Type B pancreatic cell (in vitro differentiated cells): ENCODE results near the gene MUS81. TPM values are rescaled to one million over a fixed set of nuclear protein-coding genes. Genes with fewer than 3 reads are reported as not detected.

ENCODE experiments used
- DNase-seq: peaks from one replicate; pipeline ENCODE4 v3.0.0; 2021; ENCODE audit warnings: mixed read lengths; ENCODE audit not compliant: unreplicated experiment; ENCODE audit errors: extremely low spot score
- H3K27ac Mint-ChIP-seq: 2 replicates; pipeline ENCODE4 v1.8.0; 2021; ENCODE audit warnings: mild to moderate bottlenecking, mixed read lengths
- H3K27me3 Mint-ChIP-seq: 2 replicates; pipeline ENCODE4 v1.8.0; 2021; ENCODE audit warnings: mixed read lengths
- H3K36me3 Mint-ChIP-seq: 2 replicates; pipeline ENCODE4 v1.8.0; 2021; ENCODE audit warnings: mixed read lengths
- H3K4me1 Mint-ChIP-seq: one replicate; pipeline ENCODE4 v1.8.0; 2021; ENCODE audit warnings: mixed read lengths; ENCODE audit not compliant: unreplicated experiment
- H3K4me3 Mint-ChIP-seq: 2 replicates; pipeline ENCODE4 v1.8.0; 2021; ENCODE audit warnings: mild to moderate bottlenecking, mixed read lengths
- H3K9me3 Mint-ChIP-seq: 2 replicates; pipeline ENCODE4 v1.8.0; 2021; ENCODE audit warnings: mixed read lengths
- total RNA-seq: library from RNA; stranded (reverse); gene quantifications from 2 replicates; pipeline ENCODE4 v1.2.1, GENCODE V29; 2021; ENCODE audit warnings: low replicate concordance
- TF ChIP-seq, protein P1 (sequence below): fragments of 200-600 bp; sonication (generic); conservative IDR thresholded peaks from 2 replicates; pipeline ENCODE4 v1.5.0; 2021; ENCODE audit warnings: antibody characterized with exemption, mild to moderate bottlenecking

Gene MUS81
- total RNA-seq, 1 donor from 2014 or later = 67.9 TPM

DNA sequence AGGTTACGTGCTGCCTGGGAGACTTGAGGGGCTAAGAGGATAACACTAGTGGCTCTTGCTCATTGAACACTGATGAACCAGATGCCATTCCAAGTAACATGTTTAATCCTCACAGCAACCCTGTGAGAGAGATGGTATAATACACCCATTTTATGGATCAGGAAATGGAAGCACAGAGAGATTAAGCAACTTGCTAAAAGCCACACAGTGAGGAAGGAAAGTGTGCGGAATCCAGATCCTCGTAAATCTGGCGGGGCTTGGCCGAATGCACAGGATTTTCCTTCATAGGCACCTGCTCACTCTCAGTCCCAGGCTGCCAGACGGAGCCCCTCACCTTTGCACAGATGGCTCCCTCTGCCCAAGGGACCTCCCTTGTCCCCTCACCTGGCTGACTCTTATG is 47.6 kb downstream of the MUS81 start:
- TF ChIP-seq, protein P1, sequence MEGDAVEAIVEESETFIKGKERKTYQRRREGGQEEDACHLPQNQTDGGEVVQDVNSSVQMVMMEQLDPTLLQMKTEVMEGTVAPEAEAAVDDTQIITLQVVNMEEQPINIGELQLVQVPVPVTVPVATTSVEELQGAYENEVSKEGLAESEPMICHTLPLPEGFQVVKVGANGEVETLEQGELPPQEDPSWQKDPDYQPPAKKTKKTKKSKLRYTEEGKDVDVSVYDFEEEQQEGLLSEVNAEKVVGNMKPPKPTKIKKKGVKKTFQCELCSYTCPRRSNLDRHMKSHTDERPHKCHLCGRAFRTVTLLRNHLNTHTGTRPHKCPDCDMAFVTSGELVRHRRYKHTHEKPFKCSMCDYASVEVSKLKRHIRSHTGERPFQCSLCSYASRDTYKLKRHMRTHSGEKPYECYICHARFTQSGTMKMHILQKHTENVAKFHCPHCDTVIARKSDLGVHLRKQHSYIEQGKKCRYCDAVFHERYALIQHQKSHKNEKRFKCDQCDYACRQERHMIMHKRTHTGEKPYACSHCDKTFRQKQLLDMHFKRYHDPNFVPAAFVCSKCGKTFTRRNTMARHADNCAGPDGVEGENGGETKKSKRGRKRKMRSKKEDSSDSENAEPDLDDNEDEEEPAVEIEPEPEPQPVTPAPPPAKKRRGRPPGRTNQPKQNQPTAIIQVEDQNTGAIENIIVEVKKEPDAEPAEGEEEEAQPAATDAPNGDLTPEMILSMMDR = no peak
- H3K4me1 Mint-ChIP-seq = no peaks in the 10 kb centered on the region
- no peak for DNase-seq
- H3K27ac Mint-ChIP-seq = no peak overlapping the region
- H3K9me3 Mint-ChIP-seq = no peaks in the 10 kb centered on the region
- H3K36me3 Mint-ChIP-seq = no peaks in the 10 kb centered on the region
- H3K4me3 Mint-ChIP-seq = no peak overlapping the region
- peaks cover 48% of the 10 kb centered on the region for H3K27me3 Mint-ChIP-seq

DNA sequence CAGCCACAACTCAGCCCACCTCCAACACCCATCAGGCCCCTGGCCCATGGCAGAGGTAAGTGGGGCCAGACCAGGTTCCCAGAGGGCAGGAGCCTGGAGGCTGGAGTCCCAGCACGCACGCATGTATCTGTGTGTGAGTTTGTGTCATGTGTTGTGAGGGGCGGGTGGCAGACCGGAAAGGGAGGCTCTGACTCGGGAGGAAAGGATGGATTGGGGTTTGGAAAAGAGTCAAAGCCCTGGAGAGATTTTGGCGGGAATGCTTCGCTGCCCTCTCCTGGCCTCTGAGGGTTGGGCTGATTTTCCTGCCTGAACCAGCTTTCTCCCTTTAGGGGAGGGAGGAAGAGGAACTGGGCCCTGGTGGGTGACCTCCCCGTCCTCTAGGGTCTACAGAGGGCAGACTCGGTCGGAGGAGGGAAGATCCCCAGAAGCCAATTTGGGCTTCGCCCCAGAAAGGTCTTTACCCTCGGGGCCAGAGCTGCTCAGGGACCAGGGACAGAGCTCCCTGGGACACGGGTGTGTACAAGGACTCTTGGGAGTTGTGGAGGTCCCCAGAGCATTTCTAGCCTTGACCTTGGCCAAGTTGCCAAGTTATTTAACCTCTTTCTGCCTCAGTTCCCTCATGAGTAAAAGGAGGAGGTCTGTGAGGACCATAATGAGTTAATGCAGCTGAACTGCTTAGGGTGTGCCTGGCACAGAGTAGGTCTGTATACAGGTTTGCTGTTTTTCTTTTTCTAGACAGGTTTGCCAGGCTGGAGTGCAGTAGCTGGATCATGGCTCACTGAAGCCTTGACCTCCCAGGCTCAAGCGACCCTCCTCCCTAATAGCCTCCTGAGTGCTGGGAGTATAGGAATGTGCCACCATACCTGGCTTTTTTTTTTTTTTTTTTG is 51.7 kb downstream of the MUS81 start:
- no peak for DNase-seq

DNA sequence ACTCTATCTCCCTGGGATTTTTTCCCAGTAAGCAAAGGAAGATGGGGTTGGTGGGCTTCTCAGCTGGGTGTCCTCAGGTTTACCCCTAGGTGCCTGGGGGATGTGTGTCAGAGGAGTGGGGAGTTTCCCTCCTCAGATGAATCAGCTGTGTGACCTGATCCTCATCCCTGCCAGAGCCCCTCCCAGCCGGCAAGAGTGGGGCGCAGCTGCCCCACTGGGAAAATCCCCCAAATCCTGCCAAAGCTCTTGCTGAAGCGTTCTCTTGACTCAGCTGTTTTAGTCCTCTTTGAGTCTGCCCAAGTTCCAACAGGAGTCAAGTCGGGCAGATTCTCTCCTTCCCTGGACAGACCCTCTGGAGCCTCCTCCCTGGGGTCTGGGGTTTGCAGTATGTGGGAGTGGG is 52.6 kb downstream of the MUS81 start:
- TF ChIP-seq, protein P1 = no peak
- peaks cover 16% of the 10 kb centered on the region for H3K27me3 Mint-ChIP-seq
- H3K36me3 Mint-ChIP-seq = no peaks in the 10 kb centered on the region
- no peaks in the 10 kb centered on the region for H3K9me3 Mint-ChIP-seq
- H3K4me3 Mint-ChIP-seq = no peak overlapping the region
- no peak for DNase-seq
- H3K4me1 Mint-ChIP-seq = peaks cover 16% of the 10 kb centered on the region
- no peak overlapping the region for H3K27ac Mint-ChIP-seq

More for the DNA sequence above, 51.7 kb downstream of the MUS81 start:
- no peaks in the 10 kb centered on the region for H3K36me3 Mint-ChIP-seq
- H3K27ac Mint-ChIP-seq = no peak overlapping the region
- TF ChIP-seq, protein P1 = peak; percentile 49
- H3K9me3 Mint-ChIP-seq = no peaks in the 10 kb centered on the region
- peaks cover 12% of the 10 kb centered on the region for H3K4me1 Mint-ChIP-seq
- peaks cover 25% of the 10 kb centered on the region for H3K27me3 Mint-ChIP-seq
- no peak overlapping the region for H3K4me3 Mint-ChIP-seq

DNA sequence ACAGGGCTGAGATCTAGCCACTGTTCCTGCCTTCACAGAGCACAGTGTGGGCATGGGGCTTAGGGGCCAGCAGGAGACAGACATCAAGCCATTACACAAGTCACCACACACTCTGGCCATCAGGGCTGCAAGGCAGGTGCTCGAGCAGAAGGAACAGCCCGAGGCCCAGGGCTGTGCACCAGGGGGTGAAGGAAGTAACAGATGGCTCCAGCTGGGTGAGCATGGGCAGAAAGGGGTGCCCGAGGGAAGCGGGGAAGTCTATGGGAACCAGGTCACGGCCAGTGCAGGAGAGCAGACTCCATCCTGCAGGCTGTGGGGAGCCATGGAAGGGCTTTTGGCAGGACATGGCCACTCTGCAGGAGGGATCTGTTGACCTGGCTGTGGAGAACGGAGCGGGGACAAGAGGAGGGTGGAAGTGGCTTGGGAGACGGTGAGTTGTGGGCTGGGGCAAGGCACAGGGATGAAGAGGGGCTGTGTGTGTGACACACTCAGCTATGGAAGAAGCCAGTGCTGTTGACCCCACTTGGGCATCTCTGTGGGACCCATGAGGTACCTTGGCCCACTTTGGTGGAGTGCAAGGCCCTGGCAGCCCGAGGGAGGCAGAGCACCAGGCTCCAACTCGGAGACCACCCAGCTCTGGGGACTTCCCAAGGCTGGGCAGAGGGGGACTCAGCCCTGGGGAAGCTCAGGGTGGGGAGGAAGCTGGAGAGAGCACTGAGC is 55.0 kb downstream of the MUS81 start:
- peaks cover 16% of the 10 kb centered on the region for H3K4me1 Mint-ChIP-seq
- H3K27me3 Mint-ChIP-seq = no peaks in the 10 kb centered on the region
- DNase-seq = no peak
- H3K4me3 Mint-ChIP-seq = peak overlapping the region; percentile 14
- H3K36me3 Mint-ChIP-seq = no peaks in the 10 kb centered on the region
- no peaks in the 10 kb centered on the region for H3K9me3 Mint-ChIP-seq
- TF ChIP-seq, protein P1 = no peak
- peak overlapping the region; percentile 46 for H3K27ac Mint-ChIP-seq

DNA sequence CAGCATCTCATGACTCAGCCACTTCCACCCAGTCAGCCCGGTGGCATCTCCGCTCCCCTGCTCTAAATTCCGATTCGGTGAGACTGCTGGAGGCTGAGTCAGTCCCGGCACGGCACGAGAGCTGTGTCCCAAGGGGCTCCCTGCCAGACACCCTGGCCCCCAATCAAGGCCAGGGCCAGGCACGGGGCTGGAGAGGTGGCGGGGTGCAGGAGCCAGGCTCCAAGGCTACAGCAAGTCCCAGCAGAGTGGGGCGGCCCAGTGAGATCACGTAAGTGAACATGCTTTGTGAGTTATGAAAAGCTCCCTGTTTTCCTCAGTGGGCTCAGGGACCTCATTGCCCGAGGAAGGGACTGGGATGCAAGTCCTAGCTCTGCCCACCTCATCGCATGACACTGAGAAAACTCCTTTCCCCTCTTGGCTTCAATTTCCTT is 55.6 kb downstream of the MUS81 start:
- DNase-seq = no peak
- H3K27ac Mint-ChIP-seq = no peak overlapping the region
- no peaks in the 10 kb centered on the region for H3K27me3 Mint-ChIP-seq
- peak overlapping the region; percentile 83 for H3K4me3 Mint-ChIP-seq
- H3K36me3 Mint-ChIP-seq = no peaks in the 10 kb centered on the region
- peaks cover 16% of the 10 kb centered on the region for H3K4me1 Mint-ChIP-seq
- TF ChIP-seq, protein P1 = no peak
- H3K9me3 Mint-ChIP-seq = no peaks in the 10 kb centered on the region

Other genes starting within 250 kb of the MUS81 start
- 56.7 and 61.9 TPM in 2 replicates for gene MAP3K11, start 246.2 kb upstream of the MUS81 start, total RNA-seq
- 44.9 and 49.2 TPM in 2 replicates for gene PCNX3, start 244.7 kb upstream of the MUS81 start, total RNA-seq
- gene SIPA1, start 222.3 kb upstream of the MUS81 start, total RNA-seq = 26.5 and 26.8 TPM in 2 replicates
- gene RELA, start 197.5 kb upstream of the MUS81 start, total RNA-seq = 64.8 and 80.0 TPM in 2 replicates
- 61.7 and 77.6 TPM in 2 replicates for gene KAT5, start 148.2 kb upstream of the MUS81 start, total RNA-seq
- gene RNASEH2C, start 139.6 kb upstream of the MUS81 start, total RNA-seq = 51.7 and 69.4 TPM in 2 replicates
- gene AP5B1, start 79.5 kb upstream of the MUS81 start, total RNA-seq = 16.6 and 38.9 TPM in 2 replicates
- gene OVOL1, start 73.4 kb upstream of the MUS81 start, total RNA-seq = 7.7 and 39.8 TPM in 2 replicates
- gene SNX32, start 26.5 kb upstream of the MUS81 start, total RNA-seq = 0.76 and 4.2 TPM in 2 replicates
- gene CFL1, start 2.3 kb upstream of the MUS81 start, total RNA-seq = 947 and 981 TPM in 2 replicates
- 5.5 and 24.5 TPM in 2 replicates for gene EFEMP2, start 12.4 kb downstream of the MUS81 start, total RNA-seq
- not detected in 2 replicates for gene CTSW, start 19.4 kb downstream of the MUS81 start, total RNA-seq
- gene FIBP, start 28.0 kb downstream of the MUS81 start, total RNA-seq = 50.9 and 74.7 TPM in 2 replicates
- gene CCDC85B, start 30.2 kb downstream of the MUS81 start, total RNA-seq = 8.2 and 14.3 TPM in 2 replicates
- 2.1 and 11.1 TPM in 2 replicates for gene FOSL1, start 40.0 kb downstream of the MUS81 start, total RNA-seq
- gene C11orf68, start 58.6 kb downstream of the MUS81 start, total RNA-seq = 27.9 and 31.2 TPM in 2 replicates
- 49.3 and 66.1 TPM in 2 replicates for gene DRAP1, start 59.0 kb downstream of the MUS81 start, total RNA-seq
- gene TSGA10IP, start 85.0 kb downstream of the MUS81 start, total RNA-seq = 0.68 TPM in 1 of 2 replicates, not detected in the other
- 38.9 and 46.0 TPM in 2 replicates for gene SART1, start 101.3 kb downstream of the MUS81 start, total RNA-seq
- gene EIF1AD, start 141.7 kb downstream of the MUS81 start, total RNA-seq = 38.4 and 44.8 TPM in 2 replicates
- gene BANF1, start 142.1 kb downstream of the MUS81 start, total RNA-seq = 164 and 266 TPM in 2 replicates
- gene CST6, start 151.6 kb downstream of the MUS81 start, total RNA-seq = 5.7 TPM in 1 of 2 replicates, not detected in the other
- not detected in 2 replicates for gene CATSPER1, start 166.0 kb downstream of the MUS81 start, total RNA-seq
- gene GAL3ST3, start 188.7 kb downstream of the MUS81 start, total RNA-seq = 3.7 TPM in 1 of 2 replicates, not detected in the other
- gene SF3B2, start 191.9 kb downstream of the MUS81 start, total RNA-seq = 192 and 210 TPM in 2 replicates
- 44.1 and 49.9 TPM in 2 replicates for gene PACS1, start 209.8 kb downstream of the MUS81 start, total RNA-seq